SKM-1 treated with dmso at 0.1 percent for 144 hours (cell line): ENCODE results near the gene DENND1C.
"Not testable (repeated sequence)": the region's sequence is repeated elsewhere in the genome, so short reads cannot be mapped to it uniquely, and the experiment has no call there.

ENCODE experiments used
- DNase-seq: peaks from one replicate; lab custom pipeline; 2025; ENCODE audit not compliant: unreplicated experiment; lab: John Stamatoyannopoulos, UW

DENND1C gene

GRCh38 chr19:6457958-6458694, 23.5 kb downstream of the DENND1C start:
- DNase-seq = no peak

- DNase-seq = no peak
Measured at GRCh38 chr19:6455924-6456323, 25.7 kb downstream of the DENND1C start.

- no peak for DNase-seq
Measured at GRCh38 chr19:6453951-6454565, 27.5 kb downstream of the DENND1C start.

DNA sequence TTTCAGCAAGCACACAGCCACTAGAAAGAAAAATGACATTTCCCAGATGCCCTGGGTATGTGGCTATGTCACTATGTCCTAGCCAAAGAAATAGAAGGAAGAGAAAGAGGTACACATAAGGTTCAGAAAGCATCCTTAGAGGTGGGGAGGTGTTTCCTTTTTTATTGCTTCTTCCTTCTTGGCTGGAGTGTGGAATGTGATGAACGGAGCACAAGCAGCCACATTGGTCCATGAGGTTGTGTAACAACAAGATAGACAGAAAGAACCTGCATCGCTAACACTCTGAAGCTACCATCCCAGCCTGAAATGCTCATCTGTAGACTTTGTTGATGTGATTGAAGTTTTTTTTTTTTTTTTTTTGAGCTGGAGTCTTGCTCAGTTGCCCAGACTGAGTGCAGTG, 28.7 kb downstream of the DENND1C start:
- DNase-seq = no peak

DNA sequence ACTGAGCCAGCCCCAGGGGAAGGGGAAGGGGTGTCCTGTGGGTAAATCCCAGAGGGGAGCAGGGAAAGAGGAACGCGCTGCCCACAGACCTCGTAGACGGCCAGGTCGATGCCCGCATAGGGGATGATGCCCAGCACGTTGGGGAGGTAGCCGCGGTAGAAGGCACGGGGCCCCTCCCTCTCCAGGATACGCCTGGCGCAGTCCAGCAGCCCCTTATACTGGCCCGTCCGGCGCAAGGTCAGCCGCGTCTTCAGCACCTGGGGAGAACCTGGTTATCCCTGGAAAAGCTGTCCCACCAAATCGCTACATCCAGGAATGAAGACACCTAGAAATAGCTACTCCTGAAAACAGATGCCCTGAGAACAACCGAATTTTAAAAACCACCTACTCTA, 29.4 kb downstream of the DENND1C start:
- no peak for DNase-seq

- no peak for DNase-seq
Measured at GRCh38 chr19:6451583-6452222, 29.9 kb downstream of the DENND1C start.

GRCh38 chr19:6450166-6450565, 31.4 kb downstream of the DENND1C start:
- no peak for DNase-seq

DNA sequence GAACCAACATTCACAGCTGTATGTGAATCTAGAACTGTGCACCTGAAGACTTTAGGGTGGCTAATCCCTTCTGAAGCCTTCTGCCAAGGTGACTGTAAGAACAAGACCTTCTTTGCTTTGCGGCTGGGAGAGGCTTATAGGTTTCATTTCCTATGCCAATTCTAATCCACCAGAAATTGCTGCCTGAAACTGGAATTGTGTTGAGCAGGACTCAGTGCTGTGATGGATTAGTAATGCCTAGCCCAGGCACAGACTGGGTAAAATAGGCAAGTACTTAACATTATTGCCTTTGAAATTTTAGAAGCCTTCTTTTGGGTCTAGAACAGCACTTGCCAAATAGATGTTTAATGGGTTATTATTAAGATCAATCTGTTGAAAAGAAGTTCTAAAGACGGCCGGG, 33.5 kb downstream of the DENND1C start:
- no peak for DNase-seq

- DNase-seq = no peak
Measured at GRCh38 chr19:6446452-6446851, 35.1 kb downstream of the DENND1C start.

DNA sequence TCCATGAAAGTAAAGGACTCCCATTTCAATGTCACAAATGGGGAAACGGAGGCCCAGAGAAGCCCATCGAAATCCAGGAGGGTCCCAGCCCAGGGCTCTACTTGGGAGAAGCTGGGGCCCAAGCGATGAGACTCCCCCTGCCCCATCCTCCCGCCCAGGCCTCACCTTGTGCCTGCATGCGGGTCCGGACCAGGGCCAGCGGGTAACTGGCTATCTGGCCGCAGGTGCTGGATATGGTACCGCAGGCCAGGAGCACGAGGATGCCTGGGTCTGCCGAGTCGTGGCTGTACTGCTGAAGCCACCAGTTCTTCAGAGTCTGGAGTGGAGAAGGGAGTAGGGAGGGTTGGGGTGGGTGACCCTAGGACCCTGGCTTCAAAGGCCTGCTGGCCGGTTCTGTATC, 37.6 kb downstream of the DENND1C start:
- DNase-seq = no peak

DNA sequence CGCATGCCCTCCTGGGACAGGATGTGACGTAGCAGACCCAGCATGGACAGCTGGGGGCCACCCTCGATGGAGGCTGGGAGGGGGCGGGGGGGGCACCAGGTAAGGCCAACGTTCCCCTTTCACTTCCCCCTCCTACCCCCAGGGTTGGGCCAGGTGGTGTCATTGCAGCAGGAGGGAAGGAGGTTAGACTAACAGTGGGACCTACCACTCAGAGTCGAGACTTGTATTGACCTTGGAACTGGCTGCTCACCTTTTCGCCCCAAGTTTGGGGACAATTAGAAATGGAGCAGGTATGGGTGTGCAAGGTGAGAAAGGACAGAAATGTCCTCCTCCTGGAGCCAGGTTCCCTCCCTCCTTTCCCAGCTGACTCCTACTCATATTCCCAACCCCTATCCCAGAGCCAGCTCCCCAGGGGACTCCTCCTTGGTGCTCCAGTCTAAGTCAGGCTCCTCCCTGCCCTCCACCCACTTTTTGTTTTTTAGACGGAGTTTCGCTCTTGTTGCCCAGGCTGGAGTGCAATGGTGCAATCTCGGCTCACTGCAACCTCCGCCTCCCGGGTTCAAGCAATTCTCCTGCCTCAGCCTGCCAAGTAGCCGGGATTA, 39.4 kb downstream of the DENND1C start:
- DNase-seq = no peak

DNA sequence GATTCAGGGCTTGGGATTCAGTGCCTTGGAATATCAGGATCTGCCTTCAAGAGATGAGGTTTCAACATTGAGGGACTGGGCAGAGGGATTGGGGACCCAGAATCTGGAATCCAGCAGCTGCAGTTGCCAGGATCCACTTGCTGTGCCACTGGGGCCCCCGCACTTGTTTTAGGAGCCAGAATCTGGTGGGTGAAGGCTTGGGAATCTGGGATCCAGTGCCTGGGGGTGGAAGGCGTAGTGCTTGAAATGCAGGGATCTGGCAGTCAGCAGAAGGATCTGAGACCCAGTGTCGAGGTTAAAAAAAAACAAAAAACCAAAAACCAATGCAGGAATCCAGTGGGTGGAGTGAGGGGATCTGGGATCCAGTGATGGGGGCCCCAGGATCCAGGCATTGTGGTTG, 40.7 kb downstream of the DENND1C start:
- DNase-seq = no peak

DNA sequence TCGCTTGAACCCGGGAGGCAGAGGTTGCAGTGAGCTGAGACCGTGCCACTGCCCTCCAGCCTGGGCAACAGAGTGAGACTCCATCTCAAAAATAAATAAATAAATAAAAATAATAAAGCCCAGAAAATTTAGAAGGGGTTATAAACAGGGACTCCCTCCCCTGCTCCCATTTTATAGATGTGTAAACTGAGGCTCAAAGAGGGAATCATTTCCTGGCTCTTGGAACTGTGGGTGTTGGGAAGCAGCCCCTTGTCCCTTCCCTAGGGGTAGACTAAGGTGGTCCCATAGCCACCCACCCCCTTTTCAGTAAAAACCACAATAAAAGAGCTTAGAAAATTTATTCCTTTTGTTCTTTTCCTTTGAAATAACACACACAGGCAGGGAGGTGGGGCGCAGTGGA, 41.8 kb downstream of the DENND1C start:
- DNase-seq = no peak

GRCh38 chr19:6433663-6434062, 47.9 kb downstream of the DENND1C start, which contains the start of gene SLC25A41:
Gene SLC25A41, minus strand, starts transcription at chr19:6433763. Its CDS starts 70 bp downstream, at chr19:6433693.
- no peak for DNase-seq

DNA sequence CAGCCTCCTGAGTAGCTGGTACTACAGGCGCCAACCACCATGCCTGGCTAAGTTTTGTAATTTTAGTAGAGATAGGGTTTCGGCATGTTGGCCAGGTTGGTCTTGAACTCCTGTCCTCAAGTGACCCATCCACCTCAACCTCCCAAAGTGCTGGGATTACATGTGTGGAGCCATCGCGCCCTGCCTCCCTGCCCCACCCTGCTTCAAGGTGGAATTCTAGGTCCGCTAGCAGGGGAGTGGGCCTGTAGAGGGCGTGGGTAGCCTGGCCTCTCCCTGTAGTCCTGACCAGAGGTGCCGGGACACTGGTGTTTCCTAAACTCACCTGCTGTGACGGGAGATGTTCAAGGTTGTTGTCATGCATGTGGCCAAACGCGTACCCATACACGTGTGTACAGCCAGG, 48.4 kb downstream of the DENND1C start:
- no peak for DNase-seq

DNA sequence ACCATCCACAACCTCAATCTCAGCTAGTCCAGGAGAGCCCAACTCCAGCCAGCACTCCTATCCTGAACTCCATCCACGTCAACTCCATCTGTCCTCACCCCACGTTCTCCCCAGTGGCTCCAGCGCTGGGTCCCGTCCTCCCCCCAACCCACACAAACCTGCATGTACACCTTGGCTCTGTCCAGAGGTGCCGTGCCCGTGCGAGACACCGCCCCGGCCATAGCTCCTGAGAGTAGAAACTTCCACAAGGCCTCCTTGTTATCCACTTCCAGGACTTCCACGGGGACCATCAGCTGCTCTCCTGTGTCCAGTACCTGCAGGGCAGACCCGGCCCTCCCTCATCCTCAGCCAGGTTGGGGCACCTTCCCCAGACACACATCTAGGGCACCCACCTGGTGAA, 49.7 kb downstream of the DENND1C start:
- no peak for DNase-seq

- DNase-seq = peak; percentile 44
Measured at GRCh38 chr19:6429419-6430221, 52.0 kb downstream of the DENND1C start.

DNA sequence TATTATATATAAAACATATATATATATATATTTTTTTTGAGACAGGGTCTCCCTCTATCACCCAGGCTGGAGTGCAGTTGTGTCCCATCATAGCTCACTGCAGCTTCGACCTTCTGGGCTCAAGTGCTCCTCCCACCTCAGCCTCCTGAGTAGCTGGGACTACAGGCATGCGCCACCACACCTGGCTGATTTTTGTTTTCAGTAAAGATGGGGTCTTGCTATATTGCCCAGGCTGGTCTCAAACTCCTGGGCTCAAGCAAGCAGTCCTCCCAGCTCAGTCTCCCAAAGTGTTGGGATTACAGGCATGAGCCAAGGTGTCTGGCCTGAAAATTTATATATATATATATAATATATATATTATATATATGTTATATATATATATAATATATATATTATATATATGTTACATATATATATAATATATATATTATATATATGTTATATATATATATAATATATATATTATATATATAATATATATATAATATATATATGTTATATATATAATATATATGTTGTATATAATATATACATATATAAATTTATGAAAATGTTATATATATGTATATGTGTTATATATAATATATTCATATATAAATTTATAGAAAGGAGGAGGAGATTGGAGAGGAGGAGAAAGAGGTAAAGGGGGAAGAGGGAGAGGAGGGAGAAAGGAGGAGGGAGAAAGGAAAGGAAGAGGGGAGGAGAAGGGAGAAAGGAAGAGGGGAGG, 52.7 kb downstream of the DENND1C start:
- not testable (repeated sequence) for DNase-seq

- no peak for DNase-seq
Measured at GRCh38 chr19:6427131-6427530, 54.5 kb downstream of the DENND1C start.
